CD14-positive monocyte (primary cell): ENCODE measurements around the gene LTV1. TPM values are rescaled to one million over a fixed set of nuclear protein-coding genes. Genes with fewer than 3 reads are reported as not detected.

Experiments
- DNase-seq, 3 donors: peaks; one replicate each; pipeline ENCODE4 v3.0.0-alpha.2; 2011 to 2022
- H2AFZ ChIP-seq: 2 replicates; pipeline ENCODE4 v1.6.0; 2012; ENCODE audit warnings: mild to moderate bottlenecking, low read depth, low read length, inconsistent platforms; ENCODE audit not compliant: insufficient read depth, poor library complexity, severe bottlenecking
- H3K27ac ChIP-seq, 2 donors: 1 replicate in 1 of 2; 2 replicates in 1 of 2; pipeline ENCODE4 v1.5.1; 2012 to 2013; ENCODE audit warnings: low read length in 2 of 2, control low read depth in 1 of 2, inconsistent platforms in 1 of 2, low read depth in 1 of 2, mild to moderate bottlenecking in 1 of 2
- H3K27me3 ChIP-seq, 2 donors: one replicate each; pipeline versions ENCODE4 v1.6.0 to v1.6.1; 2011 to 2013; ENCODE audit warnings: low read length in 2 of 2; ENCODE audit not compliant: control insufficient read depth in 2 of 2, insufficient read depth in 2 of 2
- H3K36me3 ChIP-seq, 2 donors: replicated peaks in 1 of 2; 1 replicate in 1 of 2; 2 replicates in 1 of 2; pipeline versions ENCODE4 v1.5.1 to v1.6.1; 2012 to 2013; ENCODE audit warnings: low read length in 2 of 2, control low read depth in 1 of 2, inconsistent platforms in 1 of 2, mild to moderate bottlenecking in 1 of 2; ENCODE audit not compliant: insufficient read depth in 2 of 2, control insufficient read depth in 1 of 2
- H3K4me1 ChIP-seq, 2 donors: 1 replicate in 1 of 2; 2 replicates in 1 of 2; pipeline versions ENCODE4 v1.5.1 to v1.6.1; 2012 to 2013; ENCODE audit warnings: low read length in 2 of 2, control low read depth in 1 of 2, inconsistent platforms in 1 of 2, mild to moderate bottlenecking in 1 of 2, moderate library complexity in 1 of 2; ENCODE audit not compliant: insufficient read depth in 2 of 2, control insufficient read depth in 1 of 2
- H3K4me2 ChIP-seq: replicated peaks from 2 replicates; pipeline ENCODE3; 2012; ENCODE audit warnings: low read length, moderate library complexity, mild to moderate bottlenecking; ENCODE audit not compliant: poor library complexity, severe bottlenecking; ENCODE audit errors: extremely low read depth
- H3K4me3 ChIP-seq, 3 experiments: fragments of 200-600 bp in 1 of 3; sonication (generic) in 1 of 3; replicated peaks in 1 of 3; 1 replicate in 2 of 3; 2 replicates in 1 of 3; pipeline ENCODE4 v1.5.1; 2011 to 2013; ENCODE audit warnings: low read length in 3 of 3, mild to moderate bottlenecking in 3 of 3, control low read depth in 2 of 3, low read depth in 2 of 3, inconsistent platforms in 1 of 3, moderate library complexity in 1 of 3
- H3K79me2 ChIP-seq: 2 replicates; pipeline ENCODE4 v1.6.0; 2012; ENCODE audit warnings: mild to moderate bottlenecking, control low read depth, inconsistent platforms, low read length, moderate library complexity; ENCODE audit not compliant: insufficient read depth
- H3K9ac ChIP-seq: 2 replicates; pipeline ENCODE4 v1.6.0; 2017; ENCODE audit warnings: low read length, mild to moderate bottlenecking; ENCODE audit not compliant: insufficient read depth, poor library complexity, severe bottlenecking
- H3K9me3 ChIP-seq, 2 donors: replicated peaks in 1 of 2; 1 replicate in 1 of 2; 2 replicates in 1 of 2; pipeline versions ENCODE4 v1.5.1 to v1.6.1; 2012 to 2013; ENCODE audit warnings: low read length in 2 of 2, control low read depth in 1 of 2; ENCODE audit not compliant: control insufficient read depth in 1 of 2, insufficient read depth in 1 of 2
- H4K20me1 ChIP-seq: 2 replicates; pipeline ENCODE4 v1.6.0; 2012; ENCODE audit warnings: mild to moderate bottlenecking, low read length, control low read depth, moderate library complexity; ENCODE audit not compliant: insufficient read depth
- H3K27ac Mint-ChIP-seq, 7 donors: one replicate each; pipeline ENCODE4 v1.8.0; 2020; ENCODE audit warnings: mild to moderate bottlenecking in 7 of 7, mixed read lengths in 7 of 7, moderate library complexity in 6 of 7, inconsistent platforms in 2 of 7
- H3K27me3 Mint-ChIP-seq, 3 donors: one replicate each; pipeline ENCODE4 v1.8.0; 2021 to 2022; ENCODE audit warnings: low read depth in 3 of 3, mild to moderate bottlenecking in 3 of 3, mixed read lengths in 3 of 3, moderate library complexity in 3 of 3, inconsistent platforms in 1 of 3
- H3K36me3 Mint-ChIP-seq, 2 donors: one replicate each; pipeline ENCODE4 v1.8.0; 2020; ENCODE audit warnings: mixed read lengths in 2 of 2, inconsistent platforms in 1 of 2, mild to moderate bottlenecking in 1 of 2
- H3K4me1 Mint-ChIP-seq: one replicate; pipeline ENCODE4 v1.8.0; 2020; ENCODE audit warnings: mild to moderate bottlenecking, mixed read lengths
- H3K4me3 Mint-ChIP-seq, 2 donors: one replicate each; pipeline ENCODE4 v1.8.0; 2020; ENCODE audit warnings: mild to moderate bottlenecking in 2 of 2, mixed read lengths in 2 of 2, moderate library complexity in 1 of 2
- H3K9me3 Mint-ChIP-seq, 7 donors: one replicate each; pipeline ENCODE4 v1.8.0; 2020 to 2022; ENCODE audit warnings: mixed read lengths in 7 of 7, mild to moderate bottlenecking in 6 of 7, moderate library complexity in 6 of 7, inconsistent platforms in 2 of 7
- CTCF ChIP-seq: fragments of 200-600 bp; IDR thresholded peaks from one replicate; pipeline ENCODE4 v1.8.0; 2022; ENCODE audit warnings: antibody characterized with exemption, mild to moderate bottlenecking
- WGBS: methylation state at CpG from one replicate; pipeline ENCODE4 v1.1.5; 2013; ENCODE audit warnings: missing lambda C conversion rate; ENCODE audit not compliant: insufficient coverage; 5-methylcytosine and 5-hydroxymethylcytosine counted together
- intact Hi-C, 2 donors: fragments of 100-400 bp; cut with micrococcal nuclease; formaldehyde crosslinking; loops; one replicate each; pipeline versions ENCODE4 v1.15.0 to v1.15.1; 2023
- polyA plus RNA-seq, 3 donors: library from polyadenylated mRNA; depleted of rRNA in 1 of 3; unstranded in 2 of 3; stranded (reverse) in 1 of 3; fragments of 300-500 nt in 2 of 3; fragments of >200 nt in 1 of 3; fragmentation: Illumina TruSeq in 2 of 3; gene quantifications; 1 replicate in 2 of 3; 2 replicates in 1 of 3; pipeline ENCODE4 v1.2.3, GENCODE V29; 2012 to 2021

Gene LTV1
- polyA plus RNA-seq, 3 donors, result 10.5 to 15.4 (median 11.6) TPM

GRCh38 chr6:143821359-143821758 is 21.8 kb upstream of the LTV1 start:
- Histone ChIP-seq H3K4me2 (no peak overlapping the region), H4K20me1 (no peaks in the 10 kb centered on the region), H3K9ac (no peak overlapping the region), H3K27ac (no peak overlapping the region), H3K27me3 (no peaks in the 10 kb centered on the region), H3K4me3 (no peak overlapping the region), H2AFZ (no peak overlapping the region), H3K4me1 (no peaks in the 10 kb centered on the region), H3K79me2 (no peaks in the 10 kb centered on the region), H3K36me3 (peaks cover 10 to 54% of the 10 kb centered on the region in 2 donors), H3K9me3 (no peaks in the 10 kb centered on the region)
- no peak overlapping the region for H3K27ac Mint-ChIP-seq
- no peak for DNase-seq
- H3K36me3 Mint-ChIP-seq, result peaks cover 35 to 47% of the 10 kb centered on the region in 2 donors
- no peak for TF ChIP-seq CTCF
- intact Hi-C loops, result no loop called here
- H3K4me3 Mint-ChIP-seq, result no peak overlapping the region
- 100% methylated on average over 1 of the region's 6 CpGs for WGBS
- no peaks in the 10 kb centered on the region for H3K9me3 Mint-ChIP-seq
- H3K4me1 Mint-ChIP-seq, result no peaks in the 10 kb centered on the region
- no peaks in the 10 kb centered on the region for H3K27me3 Mint-ChIP-seq

GRCh38 chr6:143822584-143823024 is 20.5 kb upstream of the LTV1 start:
- H3K4me3 Mint-ChIP-seq, result no peak overlapping the region
- peaks cover 10 to 59% of the 10 kb centered on the region in 2 donors for H3K36me3 ChIP-seq
- H3K4me3 ChIP-seq, result no peak overlapping the region
- peaks cover 32 to 43% of the 10 kb centered on the region in 2 donors for H3K36me3 Mint-ChIP-seq
- H3K9ac ChIP-seq, result no peak overlapping the region
- WGBS, result 98% methylated on average over 3 of the region's 3 CpGs
- H2AFZ ChIP-seq, result no peak overlapping the region
- H3K9me3 Mint-ChIP-seq, result no peaks in the 10 kb centered on the region
- H3K27me3 Mint-ChIP-seq, result no peaks in the 10 kb centered on the region
- H3K9me3 ChIP-seq, result no peaks in the 10 kb centered on the region
- intact Hi-C loops, result no loop called here
- DNase-seq, result no peak
- no peaks in the 10 kb centered on the region for H3K4me1 Mint-ChIP-seq
- no peaks in the 10 kb centered on the region for H3K27me3 ChIP-seq
- TF ChIP-seq CTCF, result no peak
- H3K27ac Mint-ChIP-seq, result peak overlapping the region in 1 of 7 donors; percentile 4
- H3K27ac ChIP-seq, result no peak overlapping the region
- H3K4me1 ChIP-seq, result no peaks in the 10 kb centered on the region
- H3K79me2 ChIP-seq, result no peaks in the 10 kb centered on the region
- H3K4me2 ChIP-seq, result no peak overlapping the region
- H4K20me1 ChIP-seq, result no peaks in the 10 kb centered on the region
